ENCODE results near the gene F11R.

The F11R gene

GRCh38 chr1:161013488-161014230 lies 7.3 kb downstream of the F11R start:
- TF ChIP-seq ZFX (IDR thresholded peaks at IDR 0.05; ENCODE audit: borderline replicate concordance): no peak
- TF ChIP-seq, protein P1, sequence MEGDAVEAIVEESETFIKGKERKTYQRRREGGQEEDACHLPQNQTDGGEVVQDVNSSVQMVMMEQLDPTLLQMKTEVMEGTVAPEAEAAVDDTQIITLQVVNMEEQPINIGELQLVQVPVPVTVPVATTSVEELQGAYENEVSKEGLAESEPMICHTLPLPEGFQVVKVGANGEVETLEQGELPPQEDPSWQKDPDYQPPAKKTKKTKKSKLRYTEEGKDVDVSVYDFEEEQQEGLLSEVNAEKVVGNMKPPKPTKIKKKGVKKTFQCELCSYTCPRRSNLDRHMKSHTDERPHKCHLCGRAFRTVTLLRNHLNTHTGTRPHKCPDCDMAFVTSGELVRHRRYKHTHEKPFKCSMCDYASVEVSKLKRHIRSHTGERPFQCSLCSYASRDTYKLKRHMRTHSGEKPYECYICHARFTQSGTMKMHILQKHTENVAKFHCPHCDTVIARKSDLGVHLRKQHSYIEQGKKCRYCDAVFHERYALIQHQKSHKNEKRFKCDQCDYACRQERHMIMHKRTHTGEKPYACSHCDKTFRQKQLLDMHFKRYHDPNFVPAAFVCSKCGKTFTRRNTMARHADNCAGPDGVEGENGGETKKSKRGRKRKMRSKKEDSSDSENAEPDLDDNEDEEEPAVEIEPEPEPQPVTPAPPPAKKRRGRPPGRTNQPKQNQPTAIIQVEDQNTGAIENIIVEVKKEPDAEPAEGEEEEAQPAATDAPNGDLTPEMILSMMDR (IDR thresholded peaks at IDR 0.05): no peak

GRCh38 chr1:161013131-161013487 lies 7.8 kb downstream of the F11R start:
- no peak for TF ChIP-seq ZFX (IDR thresholded peaks at IDR 0.05; ENCODE audit: borderline replicate concordance)
- TF ChIP-seq, protein P1 (IDR thresholded peaks at IDR 0.05): no peak
- H3K27ac ChIP-seq: no peak overlapping the region

More at GRCh38 chr1:161013488-161014230, 7.3 kb downstream of the F11R start:
- H3K27ac ChIP-seq: no peak overlapping the region

DNA sequence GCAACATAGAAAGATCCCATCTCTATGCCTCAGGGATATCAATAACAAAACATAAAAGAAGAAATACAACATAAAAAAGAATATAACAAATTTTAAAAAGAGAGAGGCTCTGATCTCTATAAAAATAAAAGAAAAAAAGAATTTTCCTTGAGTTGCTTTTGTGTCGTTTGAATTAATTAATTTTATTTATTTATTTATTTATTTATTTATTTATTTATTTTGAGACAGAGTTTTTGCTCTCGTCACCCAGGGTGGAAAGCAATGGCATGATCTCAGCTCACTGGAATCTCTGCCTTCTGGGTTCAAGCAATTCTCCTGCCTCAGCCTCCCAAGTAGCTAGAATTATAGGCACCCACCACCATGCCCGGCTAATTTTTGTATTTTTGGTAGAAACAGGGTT lies 8.5 kb downstream of the F11R start:
- H3K27ac ChIP-seq: no peak overlapping the region
- TF ChIP-seq, protein P1 (IDR thresholded peaks at IDR 0.05): no peak
- TF ChIP-seq ZFX (IDR thresholded peaks at IDR 0.05; ENCODE audit: borderline replicate concordance): no peak

DNA sequence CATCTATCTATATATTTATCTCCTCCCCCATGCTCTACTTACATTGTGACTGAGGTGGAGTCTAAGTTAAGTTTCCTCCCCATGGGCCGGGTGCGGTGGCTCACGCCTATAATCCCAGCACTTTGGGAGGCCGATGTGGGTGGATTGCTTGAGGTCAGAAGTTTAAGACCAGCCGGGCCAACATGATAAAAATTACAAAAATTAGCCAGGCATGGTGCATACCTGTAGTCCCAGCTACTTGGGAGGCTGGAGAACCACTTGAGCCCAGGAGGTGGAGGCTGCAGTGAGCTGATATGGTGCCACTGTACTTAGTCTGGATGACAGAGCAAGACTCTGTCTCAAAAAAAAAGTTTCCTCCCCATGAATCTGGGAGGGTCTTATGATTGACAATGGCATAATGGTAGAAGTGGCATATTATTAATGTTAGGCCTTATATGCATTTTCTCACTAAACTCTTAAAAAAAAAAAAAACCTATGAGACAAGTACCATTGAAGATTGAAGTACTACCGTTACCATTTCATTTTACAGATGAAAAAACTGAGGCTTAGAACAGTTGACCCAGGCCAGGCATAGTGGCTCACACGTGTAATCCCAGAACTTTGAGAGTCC lies 11.2 kb downstream of the F11R start:
- TF ChIP-seq, protein P1 (IDR thresholded peaks at IDR 0.05): no peak
- no peak for TF ChIP-seq ZFX (IDR thresholded peaks at IDR 0.05; ENCODE audit: borderline replicate concordance)
- no peak overlapping the region for H3K27ac ChIP-seq

DNA sequence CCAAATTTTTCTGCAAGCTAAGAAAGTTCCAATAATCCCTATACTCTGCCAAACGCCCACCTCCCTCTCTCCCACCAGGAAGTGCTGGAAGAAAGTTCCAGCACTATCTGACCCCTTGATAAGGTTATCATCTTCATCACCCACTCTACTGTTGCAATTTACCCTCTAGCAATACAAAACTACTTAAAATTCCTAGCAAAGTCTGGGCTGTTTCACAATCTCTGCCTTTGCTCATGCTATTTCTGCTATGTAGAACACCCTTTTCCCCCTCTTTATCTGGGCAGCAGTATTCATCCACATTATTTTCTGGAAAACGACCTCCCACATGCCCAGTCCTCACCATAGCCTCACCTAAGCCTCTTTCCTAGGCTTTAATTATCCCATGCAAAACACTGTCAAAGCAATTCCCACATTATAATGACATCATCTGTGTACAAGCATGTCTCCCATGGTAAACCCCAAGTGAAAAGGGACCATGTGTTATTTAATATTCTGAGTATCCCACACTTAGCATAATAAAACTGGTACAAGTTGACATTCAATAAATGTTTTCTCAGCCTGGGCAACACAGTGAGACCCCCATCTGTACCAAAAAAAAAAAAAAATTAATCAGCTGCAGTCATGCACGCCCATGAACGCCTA lies 12.0 kb downstream of the F11R start:
- H3K27ac ChIP-seq: no peak overlapping the region
- TF ChIP-seq, protein P1 (IDR thresholded peaks at IDR 0.05): no peak
- TF ChIP-seq ZFX (IDR thresholded peaks at IDR 0.05; ENCODE audit: borderline replicate concordance): no peak

- TF ChIP-seq ZFX (IDR thresholded peaks at IDR 0.05; ENCODE audit: borderline replicate concordance): no peak
- no peak overlapping the region for H3K27ac ChIP-seq
Observed at GRCh38 chr1:161007369-161007768, 13.6 kb downstream of the F11R start.

GRCh38 chr1:161006563-161006962 lies 14.4 kb downstream of the F11R start:
- no peak for TF ChIP-seq ZFX (IDR thresholded peaks at IDR 0.05; ENCODE audit: borderline replicate concordance)
- TF ChIP-seq, protein P1 (IDR thresholded peaks at IDR 0.05): no peak
- no peak overlapping the region for H3K27ac ChIP-seq

All from 22Rv1 (cell line).